ENCODE measurements around the gene CCL17. TPM values are rescaled to one million over a fixed set of nuclear protein-coding genes. Genes with fewer than 3 reads are reported as not detected.

Gene CCL17
- total RNA-seq, 1 experiment from 2014 or later = not detected

GRCh38 chr16:57409065-57409464, 4.5 kb downstream of the CCL17 start:
- in situ Hi-C loops (cut with HindIII; ENCODE audit: low pct_unique_long_range_greater_than_20kb, low sequenced_read_pairs) = no loop called here
- Histone ChIP-seq H3K4me3 (ENCODE audit: low read depth in 2 of 2, low read length in 2 of 2) (no peak overlapping the region), H3K27me3 (ENCODE audit: control insufficient read depth, insufficient read depth, low read length) (no peaks in the 10 kb centered on the region), H3K27ac (ENCODE audit: low read length) (no peak overlapping the region), H3K9me3 (ENCODE audit: control insufficient read depth, insufficient read depth, low read depth, low read length) (no peaks in the 10 kb centered on the region), H3K4me1 (ENCODE audit: control insufficient read depth, insufficient read depth, low read length) (no peaks in the 10 kb centered on the region), H3K36me3 (ENCODE audit: control insufficient read depth, insufficient read depth, low read length) (no peaks in the 10 kb centered on the region)
- ChIA-PET POLR2A (interaction anchor here (0.6 kb wide), 1 partner anchor 37 kb away, joined by 3 read pairs; the partner anchor contains the start of gene CX3CL1), CTCF (no interaction called here)
- TF ChIP-seq CTCF (IDR thresholded peaks at IDR 0.05) (no peak), TCF7L2 (IDR thresholded peaks at IDR 0.05; ENCODE audit: low read depth, low read length) (no peak)
- DNase-seq (ENCODE audit: low read depth, low spot score) (no peak), ATAC-seq (no peak)
- no TSS peak for BruUV-seq (replicated peaks)
- intact Hi-C loops (cut with micrococcal nuclease; ENCODE audit: unreplicated experiment) = no loop called here

GRCh38 chr16:57409870-57410587, 5.5 kb downstream of the CCL17 start:
- in situ Hi-C loops (cut with HindIII; ENCODE audit: low pct_unique_long_range_greater_than_20kb, low sequenced_read_pairs) (no loop called here), intact Hi-C loops (cut with micrococcal nuclease; ENCODE audit: unreplicated experiment) (no loop called here)
- Histone ChIP-seq H3K36me3 (ENCODE audit: control insufficient read depth, insufficient read depth, low read length) (no peaks in the 10 kb centered on the region), H3K4me1 (ENCODE audit: control insufficient read depth, insufficient read depth, low read length) (no peaks in the 10 kb centered on the region), H3K27me3 (ENCODE audit: control insufficient read depth, insufficient read depth, low read length) (no peaks in the 10 kb centered on the region), H3K27ac (ENCODE audit: low read length) (no peak overlapping the region), H3K9me3 (ENCODE audit: control insufficient read depth, insufficient read depth, low read depth, low read length) (no peaks in the 10 kb centered on the region), H3K4me3 (ENCODE audit: low read depth in 2 of 2, low read length in 2 of 2) (no peak overlapping the region)
- no peak for TF ChIP-seq REST (IDR thresholded peaks at IDR 0.05; ENCODE audit: insufficient read depth in 1 of 2, low read depth in 2 of 2, low read length in 1 of 2)
- TF ChIP-seq TCF7L2 (IDR thresholded peaks at IDR 0.05; ENCODE audit: low read depth, low read length) = no peak
- TF ChIP-seq CTCF (IDR thresholded peaks at IDR 0.05) = no peak
- TF ChIP-seq POLR2AphosphoS5 (IDR thresholded peaks at IDR 0.05; ENCODE audit: low read depth, low read length) = no peak
- no peak for TF ChIP-seq SIN3A (IDR thresholded peaks at IDR 0.05; ENCODE audit: borderline replicate concordance, insufficient read depth, low read depth, low read length)
- no TSS peak for BruUV-seq (replicated peaks)
- DNase-seq (ENCODE audit: low read depth, low spot score) = no peak
- CTCF ChIA-PET = interaction anchor here (0.6 kb wide), 1 partner anchor 202 kb away, joined by 3 read pairs; no protein-coding TSS in a partner anchor
- POLR2A ChIA-PET = interaction anchor here (0.6 kb wide), 1 partner anchor 38 kb away, joined by 3 read pairs; the partner anchor contains the start of gene CX3CL1
- no peak for ATAC-seq

Measured in Panc1 (cell line).